Measurements from ENCODE around the gene VPS13D.

VPS13D gene

DNA sequence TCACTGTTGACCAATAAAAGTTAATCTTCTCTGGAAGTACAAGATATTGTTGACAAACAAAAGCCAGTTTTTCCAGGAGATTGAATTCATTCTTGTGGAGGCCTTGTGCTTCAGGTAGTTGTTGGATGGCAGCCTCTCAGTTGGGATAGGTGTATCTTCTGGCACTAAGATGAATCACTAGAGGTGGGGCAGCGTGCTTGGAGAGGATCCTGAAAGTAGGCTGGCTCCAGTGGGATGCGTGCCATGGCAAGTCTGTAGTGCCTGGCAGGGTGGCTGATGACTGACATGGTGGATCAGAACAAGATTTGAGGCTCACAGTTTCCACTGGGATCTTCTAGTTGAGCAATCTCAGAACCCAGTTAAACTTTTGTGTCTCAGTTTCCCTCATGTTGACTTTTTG, 2.4 kb downstream of the VPS13D start:
- no peak for DNase-seq (ENCODE audit: low read depth)

DNA sequence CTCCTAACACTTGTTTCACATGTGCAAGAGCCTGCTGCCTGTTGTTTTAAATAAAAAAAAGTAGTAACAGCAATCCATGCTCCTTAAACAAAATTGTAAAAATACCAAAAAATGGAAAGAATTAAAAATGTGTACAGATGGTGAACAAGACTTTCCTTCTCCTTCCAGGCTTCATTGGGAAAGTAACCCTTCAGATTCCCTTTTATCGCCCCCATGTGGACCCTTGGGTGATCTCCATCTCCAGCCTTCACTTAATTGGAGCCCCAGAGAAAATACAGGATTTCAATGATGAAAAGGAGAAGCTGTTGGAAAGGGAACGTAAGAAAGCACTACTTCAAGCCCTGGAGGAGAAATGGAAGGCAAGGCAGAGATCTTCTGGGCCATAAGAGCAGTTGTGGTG, 14.2 kb downstream of the VPS13D start:
- peak; percentile 9 for DNase-seq (ENCODE audit: low read depth)

DNA sequence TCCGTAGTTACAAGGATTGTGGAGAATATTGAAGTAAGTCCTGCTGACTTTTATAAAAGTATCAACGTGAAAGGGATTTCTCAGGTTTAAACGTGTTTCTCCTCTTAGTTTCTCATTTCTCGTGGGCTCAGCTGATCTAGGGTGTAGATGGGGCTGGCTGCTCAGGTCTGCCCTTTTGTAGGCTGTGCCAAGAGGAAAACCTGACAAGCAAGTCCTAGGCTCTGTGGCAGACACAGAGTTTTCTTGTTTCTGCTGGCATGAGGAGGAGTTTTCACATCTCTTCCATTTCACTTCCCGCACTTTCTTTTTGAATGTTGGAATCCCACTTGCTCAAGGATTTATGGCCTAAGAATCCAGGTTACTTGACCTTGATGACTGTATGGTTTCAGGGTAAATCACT, 14.8 kb downstream of the VPS13D start:
- DNase-seq (ENCODE audit: low read depth): no peak

DNA sequence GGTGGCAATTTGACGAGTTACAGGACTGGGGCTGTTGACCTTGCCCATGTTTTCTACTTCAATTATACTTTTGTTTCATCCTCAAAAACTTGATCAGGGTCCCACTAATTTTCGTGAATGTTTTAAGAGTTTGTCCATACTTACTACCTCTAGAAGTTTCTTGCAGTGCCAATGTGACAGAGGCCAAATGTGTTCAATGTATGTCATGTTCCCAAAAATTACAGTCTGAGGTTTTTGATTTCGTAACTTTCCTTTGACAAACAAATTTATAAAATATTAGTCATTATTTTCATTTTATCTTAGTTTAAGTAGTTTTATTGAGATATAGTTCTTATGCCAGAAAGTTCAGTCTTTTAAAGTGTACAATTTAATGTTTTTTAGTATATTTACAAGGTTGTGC, 15.3 kb downstream of the VPS13D start:
- DNase-seq (ENCODE audit: low read depth): peak; percentile 36

DNA sequence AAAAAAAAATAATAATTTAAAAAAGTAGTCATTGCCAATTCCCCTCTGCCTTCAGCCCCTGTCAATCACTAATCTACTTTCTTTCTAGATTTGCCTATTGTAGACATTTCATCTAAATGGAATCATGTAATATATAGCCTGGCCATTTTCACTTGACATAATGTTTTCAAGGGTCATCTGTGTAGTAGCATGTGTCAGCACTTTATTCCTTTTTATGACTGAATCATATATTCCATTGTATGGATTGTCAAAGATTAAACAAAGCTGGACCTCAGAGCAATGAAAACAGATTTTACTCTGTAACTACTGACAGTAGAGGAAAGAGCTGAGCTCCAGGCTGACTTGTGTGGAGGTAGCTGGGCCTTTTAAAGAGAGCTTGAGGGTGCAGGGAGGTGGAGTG, 15.9 kb downstream of the VPS13D start:
- no peak for DNase-seq (ENCODE audit: low read depth)

DNA sequence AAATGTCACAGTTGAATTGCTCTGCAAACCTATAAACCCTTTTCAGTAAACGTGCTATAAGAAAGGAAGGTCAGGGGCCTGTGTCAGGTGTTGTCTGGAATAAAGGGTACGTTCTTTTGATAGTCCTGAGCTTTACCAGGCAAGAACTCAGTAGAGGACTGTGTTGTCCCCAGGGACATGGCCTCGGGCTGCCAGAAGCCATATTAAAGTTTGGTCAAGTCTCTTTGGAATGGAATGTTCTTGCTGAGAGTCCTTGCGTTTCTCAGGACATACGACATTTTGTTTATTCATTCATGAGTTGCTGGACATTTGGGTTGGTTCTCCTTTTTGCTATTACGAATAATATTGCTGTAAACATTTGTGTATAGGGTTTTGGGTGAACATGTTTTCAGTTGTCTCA, 16.8 kb downstream of the VPS13D start:
- no peak for DNase-seq (ENCODE audit: low read depth)

DNA sequence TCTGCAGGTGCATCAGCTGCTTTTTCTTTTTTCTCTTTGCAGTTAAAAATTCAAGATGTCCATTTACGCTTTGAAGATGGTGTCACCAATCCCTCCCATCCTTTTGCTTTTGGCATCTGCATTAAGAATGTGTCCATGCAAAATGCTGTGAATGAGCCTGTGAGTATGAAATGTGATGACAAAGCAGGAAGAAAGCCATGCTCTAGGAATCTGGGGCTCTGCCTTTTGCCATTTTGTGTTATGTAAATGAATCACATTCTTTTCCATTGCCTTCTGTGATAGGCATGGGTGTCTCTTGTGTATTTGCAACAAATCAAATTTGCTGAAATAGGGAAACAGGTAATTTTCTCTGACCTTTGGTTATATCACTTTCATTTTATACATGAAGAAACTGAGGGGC, 19.4 kb downstream of the VPS13D start:
- DNase-seq (ENCODE audit: low read depth): peak; percentile 38

DNA sequence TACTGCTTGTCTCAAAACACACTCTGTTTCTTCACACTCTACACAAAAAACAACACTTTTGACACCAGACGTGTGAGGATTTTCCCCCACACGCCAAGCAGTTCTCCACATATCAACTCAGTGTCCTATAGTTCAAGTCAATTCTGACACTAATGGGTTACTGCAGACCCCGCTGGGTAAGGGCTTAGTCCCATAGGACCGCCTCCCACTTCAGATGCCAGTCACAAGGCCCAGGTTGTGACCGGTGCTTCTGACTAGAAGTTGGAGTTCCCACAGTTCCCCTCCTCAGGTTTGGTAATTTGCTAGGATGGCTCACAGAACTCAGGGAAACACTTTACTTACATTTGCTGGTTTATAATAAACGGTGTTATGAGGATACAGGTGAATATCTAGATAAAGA, 19.9 kb downstream of the VPS13D start:
- DNase-seq (ENCODE audit: low read depth): no peak

DNA sequence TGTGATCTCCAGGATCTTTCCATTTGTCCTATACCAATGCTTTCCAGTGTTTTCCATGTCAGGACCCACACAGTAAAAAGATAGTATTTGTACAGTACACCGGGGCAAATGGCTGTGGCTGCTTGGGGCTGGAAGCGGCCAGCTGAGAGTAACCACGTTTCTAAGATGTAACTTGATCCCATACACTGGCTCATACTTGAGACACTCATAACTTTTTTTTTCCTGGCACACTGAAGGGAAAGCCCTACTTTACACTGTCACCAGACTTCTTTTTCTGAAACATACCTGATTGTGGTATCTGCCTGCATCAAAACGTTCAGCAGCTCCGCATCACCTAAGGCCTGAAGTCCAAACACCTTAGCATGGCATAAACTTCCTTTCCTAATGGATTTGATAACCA, 21.6 kb downstream of the VPS13D start:
- peak; percentile 84 for DNase-seq (ENCODE audit: low read depth)

DNA sequence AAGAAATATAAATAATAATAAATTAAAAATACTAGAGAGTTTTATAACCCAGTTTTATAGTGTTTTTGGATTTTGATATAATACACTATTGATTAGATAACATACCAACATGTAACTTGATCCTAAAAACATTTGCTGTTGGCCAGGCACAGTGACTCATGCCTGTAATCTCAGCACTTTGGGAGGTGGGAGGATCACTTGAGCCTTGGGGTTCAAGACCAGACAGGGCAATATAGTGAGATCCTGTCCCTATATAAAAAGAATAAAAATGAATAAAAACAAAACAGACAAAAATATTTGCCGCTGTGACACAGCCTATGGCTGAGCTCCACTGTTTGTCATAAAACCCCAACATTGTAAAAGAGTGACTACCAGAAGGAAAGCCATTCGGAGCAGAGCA, 26.1 kb downstream of the VPS13D start:
- DNase-seq (ENCODE audit: low read depth): peak; percentile 19

DNA sequence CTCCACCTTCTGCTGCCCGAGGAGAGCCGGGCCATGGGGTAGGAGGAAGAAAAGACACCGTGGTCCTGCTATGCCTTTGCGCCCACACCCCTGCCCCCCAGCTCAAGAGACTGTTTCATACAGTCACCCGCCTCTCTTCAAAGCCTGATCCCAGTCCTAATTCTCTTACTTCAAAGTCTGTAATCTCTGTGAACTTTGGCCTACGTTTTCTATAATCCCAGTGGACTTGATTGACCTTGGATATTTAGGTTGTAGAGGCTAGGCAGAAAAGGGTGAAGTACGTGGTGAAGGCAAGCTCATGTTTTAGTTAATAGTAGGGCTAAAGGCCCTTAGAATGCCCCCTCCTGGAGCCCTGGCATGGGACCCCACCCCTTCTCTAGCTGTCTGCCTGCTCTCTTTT, 28.4 kb downstream of the VPS13D start:
- DNase-seq (ENCODE audit: low read depth): no peak

DNA sequence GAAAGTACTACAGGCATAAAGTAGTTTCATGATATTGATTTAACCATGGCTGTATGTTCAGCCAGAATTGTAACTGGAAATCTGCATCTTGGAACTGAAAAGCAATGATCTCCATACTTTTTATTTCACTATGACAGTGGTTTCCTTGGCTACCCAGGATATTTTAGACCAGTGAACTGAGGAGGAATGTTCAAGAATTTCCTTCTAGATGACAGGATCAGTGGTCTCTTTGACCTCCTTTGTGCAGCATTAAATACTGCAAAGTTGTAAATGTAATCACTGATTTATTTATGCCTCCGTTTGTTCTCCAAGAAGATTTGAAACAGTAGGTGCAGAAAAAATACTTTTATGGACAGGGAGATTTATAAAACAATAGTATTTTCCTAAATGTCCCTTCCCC, 39.5 kb downstream of the VPS13D start:
- DNase-seq (ENCODE audit: low read depth): no peak

DNA sequence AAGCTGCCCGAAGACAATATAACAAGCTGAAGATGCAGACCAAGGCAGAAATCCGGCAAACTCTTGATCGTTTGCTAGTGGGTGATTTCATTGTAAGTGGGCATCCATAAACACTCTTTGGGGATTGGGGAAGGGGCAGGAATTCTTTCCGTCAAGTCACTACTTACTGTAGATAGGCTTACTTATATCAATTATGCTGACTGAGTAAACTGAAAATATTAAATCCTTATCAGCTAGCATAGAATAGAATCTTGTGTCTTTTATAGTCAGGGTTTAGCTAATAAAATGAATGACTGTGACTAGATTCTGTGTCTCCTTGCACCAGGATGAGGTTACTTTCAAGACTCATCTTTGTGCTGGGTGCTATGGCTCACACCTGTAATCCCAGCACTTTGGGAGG, 41.2 kb downstream of the VPS13D start:
- DNase-seq (ENCODE audit: low read depth): no peak

DNA sequence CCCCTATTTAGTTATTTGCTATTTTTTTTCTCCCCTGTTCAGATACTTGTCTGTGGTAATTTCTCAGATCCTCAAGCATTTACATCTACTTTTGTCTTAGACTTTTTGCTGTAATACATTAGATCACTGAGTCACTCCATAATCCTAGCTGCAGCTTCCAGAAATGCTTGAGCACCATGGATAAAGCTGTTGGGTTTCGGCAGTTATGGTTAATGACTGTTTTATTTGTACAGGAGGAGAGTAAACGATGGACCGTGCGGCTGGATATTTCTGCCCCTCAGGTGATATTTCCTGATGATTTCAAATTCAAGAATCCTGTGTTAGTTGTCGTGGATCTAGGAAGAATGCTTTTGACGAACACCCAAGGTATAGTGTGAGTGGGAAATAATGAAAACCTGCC, 42.9 kb downstream of the VPS13D start:
- no peak for DNase-seq (ENCODE audit: low read depth)

DNA sequence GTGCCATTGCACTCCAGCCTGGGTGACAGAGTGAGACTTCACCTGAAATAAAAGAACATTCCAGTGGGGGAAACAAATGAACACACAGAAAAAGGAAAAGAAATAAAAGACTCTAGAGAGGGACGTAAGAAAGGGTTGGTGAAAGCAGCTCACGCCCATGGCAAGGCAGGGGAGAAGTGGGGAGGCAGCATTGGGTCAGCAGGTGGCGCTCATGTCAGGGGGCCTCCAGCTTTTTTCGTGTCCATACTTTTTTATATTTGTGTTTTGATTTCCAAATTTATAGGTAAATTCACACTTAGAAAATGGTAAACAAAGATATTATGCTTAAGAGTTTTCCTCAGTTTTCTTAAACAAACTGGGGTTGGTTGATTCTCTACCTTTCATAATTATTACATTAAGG, 45.5 kb downstream of the VPS13D start:
- DNase-seq (ENCODE audit: low read depth): peak; percentile 51

DNA sequence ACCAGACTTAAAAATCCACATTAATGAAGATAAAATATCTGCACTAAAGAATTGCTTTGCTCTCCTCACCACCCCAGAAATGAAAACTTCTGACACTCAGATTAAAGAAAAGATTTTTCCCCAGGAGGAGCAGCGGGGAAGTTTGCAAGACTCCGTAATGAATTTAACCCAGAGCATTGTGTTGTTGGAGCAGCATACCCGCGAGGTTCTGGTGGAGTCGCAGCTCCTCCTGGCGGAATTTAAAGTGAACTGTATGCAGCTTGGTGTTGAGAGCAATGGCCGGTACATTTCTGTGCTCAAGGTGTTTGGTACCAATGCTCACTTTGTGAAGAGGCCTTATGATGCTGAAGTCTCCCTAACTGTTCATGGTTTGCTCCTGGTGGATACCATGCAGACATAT, 46.4 kb downstream of the VPS13D start:
- peak; percentile 63 for DNase-seq (ENCODE audit: low read depth)

DNA sequence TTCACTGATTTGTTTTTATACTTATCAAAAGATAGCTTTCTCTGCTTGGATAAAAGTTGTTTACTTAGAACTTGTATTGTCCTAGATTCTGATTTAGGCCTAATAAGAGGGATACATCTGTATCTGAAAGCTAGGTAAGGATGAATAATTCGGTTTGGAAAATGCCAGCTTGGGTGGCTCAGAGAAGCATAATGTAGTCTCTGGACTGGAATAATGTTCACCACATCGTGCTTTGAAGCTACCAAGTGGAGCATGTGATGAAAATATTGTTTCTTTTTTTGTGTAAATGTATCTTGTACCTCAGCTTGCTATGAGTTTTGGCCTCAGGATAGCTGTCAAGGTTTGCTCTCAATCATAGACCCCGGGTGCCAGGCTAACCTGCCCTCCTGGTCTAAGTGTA, 49.2 kb downstream of the VPS13D start:
- no peak for DNase-seq (ENCODE audit: low read depth)

DNA sequence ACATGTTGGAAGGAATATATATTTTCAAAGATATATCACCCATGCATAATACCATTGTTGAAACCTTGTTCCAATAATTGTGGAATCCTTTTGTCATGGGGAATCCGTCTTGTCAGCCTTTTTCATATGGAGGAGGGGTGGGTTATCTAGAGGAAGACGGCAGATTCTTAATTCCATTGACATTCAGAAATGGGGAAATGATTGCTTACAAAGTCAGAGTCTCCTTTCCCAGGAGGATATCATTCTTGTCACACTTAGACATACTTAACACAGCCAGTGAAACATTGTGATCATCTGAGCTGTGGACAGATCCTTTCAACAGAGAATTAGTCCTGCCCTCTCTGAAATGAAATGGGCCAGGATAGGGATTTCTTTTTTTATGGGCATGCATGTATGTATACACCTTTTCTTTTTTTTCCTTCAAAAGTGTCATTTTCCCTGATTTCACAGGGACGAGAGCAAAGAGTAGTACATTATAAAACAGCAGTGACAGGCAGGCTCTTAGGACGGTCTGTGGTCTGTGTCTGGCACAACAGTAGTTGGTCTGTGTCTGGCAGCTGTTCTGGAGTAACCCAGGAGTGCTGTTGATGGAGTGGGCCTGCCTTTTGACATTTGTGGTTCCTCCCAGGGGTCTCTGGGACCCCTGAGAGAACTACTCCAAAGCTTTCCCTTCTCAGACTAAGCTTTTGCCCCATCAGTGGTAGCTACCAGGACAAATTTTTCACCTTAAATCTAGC, 50.1 kb downstream of the VPS13D start:
- no peak for DNase-seq (ENCODE audit: low read depth)

DNA sequence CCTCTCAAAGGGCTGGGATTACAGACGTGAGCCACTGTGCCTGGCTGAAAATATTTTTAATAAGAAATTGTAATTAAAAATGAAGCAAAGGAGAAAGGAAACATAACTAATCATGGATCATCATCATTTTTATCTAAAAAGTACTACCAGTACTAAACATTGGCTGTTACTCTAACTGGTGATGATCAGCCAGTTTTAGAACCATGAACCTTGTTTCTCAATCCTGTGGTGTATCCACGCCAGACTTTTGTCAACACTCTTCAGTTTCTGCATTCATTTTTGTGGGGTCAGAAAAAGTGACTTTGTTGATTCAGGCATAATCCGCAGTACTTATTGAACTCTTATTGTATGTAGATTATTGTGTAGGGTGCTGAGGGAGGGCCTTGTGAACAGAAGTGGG, 52.3 kb downstream of the VPS13D start:
- DNase-seq (ENCODE audit: low read depth): no peak

DNA sequence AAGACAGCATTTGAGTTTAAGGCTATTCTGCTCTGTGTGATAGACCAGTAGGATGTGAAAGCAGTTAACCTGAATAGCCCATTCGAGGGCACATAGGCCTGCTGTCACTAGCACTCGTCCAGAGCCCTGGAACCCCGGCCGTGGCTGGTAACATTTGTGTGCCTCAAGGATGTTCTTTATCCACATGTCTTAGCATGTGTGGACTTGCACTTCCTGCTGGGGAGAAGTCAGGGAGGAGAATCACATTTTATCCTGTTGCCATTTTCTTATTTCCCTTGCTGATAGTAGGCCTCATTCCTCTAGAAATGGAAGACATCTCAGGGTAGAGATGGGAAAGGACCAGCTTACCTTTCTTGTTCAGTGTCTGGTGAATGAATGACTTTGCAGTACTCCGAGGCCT, 54.7 kb downstream of the VPS13D start:
- DNase-seq (ENCODE audit: low read depth): no peak

DNA sequence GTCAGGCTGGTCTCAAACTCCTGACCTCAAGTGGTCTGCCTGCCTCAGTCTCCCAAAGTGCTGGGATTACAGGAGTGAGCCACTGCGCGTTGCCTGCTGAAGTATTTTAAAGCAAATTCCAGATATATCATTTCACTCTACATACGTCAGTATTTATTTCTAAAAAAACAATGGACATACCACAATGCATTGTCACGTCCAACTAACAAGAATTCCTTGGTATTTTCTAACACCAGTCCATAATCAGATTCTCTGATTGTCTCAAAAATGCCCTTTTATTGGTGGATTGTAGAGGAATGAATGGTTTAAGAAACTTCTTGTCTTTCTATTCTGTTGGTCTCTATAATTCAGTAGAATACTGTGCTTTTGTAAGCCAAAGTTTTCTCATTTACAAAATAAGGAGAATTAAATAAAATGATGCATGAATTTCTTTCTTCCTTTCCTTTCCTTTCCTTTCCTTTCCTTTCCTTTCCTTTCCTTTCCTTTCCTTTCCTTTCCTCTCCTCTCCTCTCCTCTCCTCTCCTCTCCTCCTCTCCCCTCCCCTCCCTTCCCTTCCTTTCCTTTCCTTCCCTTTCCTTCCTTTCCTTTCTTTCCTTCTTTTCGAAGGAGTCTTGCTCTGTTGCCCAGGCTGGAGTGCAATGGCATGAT, 55.8 kb downstream of the VPS13D start:
- DNase-seq (ENCODE audit: low read depth): peak; percentile 45

DNA sequence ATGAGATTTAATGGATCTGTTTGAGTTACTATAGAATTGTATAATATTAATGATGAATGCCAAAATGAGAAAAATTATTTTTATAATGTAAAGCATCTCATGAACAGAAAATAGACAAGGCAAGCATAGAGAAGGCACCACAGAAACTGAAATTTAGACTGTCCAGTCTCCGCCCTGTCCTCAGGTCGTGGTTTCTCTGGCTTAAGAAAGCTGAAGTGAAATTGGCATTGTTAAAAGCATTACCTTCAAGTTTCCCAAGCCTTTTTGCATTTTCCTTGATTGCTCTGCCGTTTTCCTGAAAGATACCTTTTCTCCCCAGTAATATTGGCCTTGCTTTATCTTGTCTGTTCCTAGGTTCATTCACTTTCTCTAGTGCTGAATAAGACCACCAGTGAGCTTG, 58.0 kb downstream of the VPS13D start:
- DNase-seq (ENCODE audit: low read depth): no peak

DNA sequence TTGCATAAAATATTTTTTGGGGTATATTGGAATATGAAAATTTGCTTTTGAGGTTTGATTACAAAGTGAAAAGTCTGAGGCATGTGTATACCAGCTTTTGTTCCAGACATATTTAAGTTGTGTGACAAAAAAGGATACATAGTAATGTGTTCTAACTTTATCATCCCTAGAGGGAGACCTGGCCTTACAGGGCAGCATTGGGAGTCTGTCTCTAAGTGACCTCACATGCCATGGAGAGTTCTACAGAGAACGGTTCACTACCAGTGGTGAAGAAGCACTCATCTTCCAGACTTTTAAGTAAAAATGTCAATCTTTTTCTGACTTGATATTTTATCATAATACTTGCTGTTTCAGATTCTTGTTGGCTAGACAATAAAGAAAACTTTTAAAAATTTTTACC, 61.0 kb downstream of the VPS13D start:
- DNase-seq (ENCODE audit: low read depth): no peak

DNA sequence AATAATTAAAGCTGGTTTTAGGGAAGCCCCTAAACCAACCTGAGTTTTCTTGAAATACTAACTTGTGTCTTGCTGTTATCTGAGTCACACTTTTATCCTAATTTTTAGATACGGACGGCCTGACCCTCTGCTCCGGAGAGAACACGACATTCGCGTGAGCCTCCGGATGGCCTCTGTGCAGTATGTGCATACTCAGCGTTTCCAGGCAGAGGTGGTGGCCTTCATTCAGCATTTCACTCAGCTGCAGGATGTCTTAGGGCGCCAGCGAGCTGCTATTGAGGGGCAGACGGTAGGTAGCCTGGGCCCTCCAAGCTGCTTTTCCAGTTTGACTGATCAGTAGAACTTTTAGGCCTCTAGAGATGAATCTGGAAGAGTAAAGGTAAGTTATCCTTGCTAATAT, 63.6 kb downstream of the VPS13D start:
- DNase-seq (ENCODE audit: low read depth): no peak

Data from iris pigment epithelial cell (primary cell).